Measurements from ENCODE around the gene HJURP. TPM values are rescaled to one million over a fixed set of nuclear protein-coding genes. Genes with fewer than 3 reads are reported as not detected.

The HJURP gene
- total RNA-seq, 1 donor from 2014 or later: 19.4 TPM

GRCh38 chr2:233793465-233794127, 60.7 kb downstream of the HJURP start:
- Mint-ChIP-seq H3K27me3 (ENCODE audit: low read depth) (peaks cover 16% of the 10 kb centered on the region), H3K27ac (no peak overlapping the region)

DNA sequence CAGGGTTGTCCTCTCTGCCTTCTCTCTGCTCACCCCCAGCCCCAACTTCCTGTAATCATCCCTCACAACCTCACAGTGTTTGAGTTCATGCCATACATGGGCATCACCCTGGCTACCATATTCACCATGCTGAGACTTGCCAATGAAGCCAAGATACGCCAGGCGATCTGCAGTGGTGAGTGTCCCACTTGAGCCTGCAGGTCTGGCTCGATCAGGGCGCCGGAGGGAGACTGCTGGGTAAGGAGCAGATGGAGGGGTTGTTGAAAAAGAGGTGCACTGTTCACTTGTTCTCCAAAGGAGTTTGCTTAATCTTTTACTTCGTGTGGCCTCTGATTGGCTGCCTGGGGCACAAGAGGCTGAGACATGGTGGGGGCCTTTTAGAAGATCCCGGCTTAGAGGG, 61.6 kb downstream of the HJURP start:
- Mint-ChIP-seq H3K27ac (no peak overlapping the region), H3K4me3 (no peak overlapping the region), H3K36me3 (no peaks in the 10 kb centered on the region), H3K4me1 (no peaks in the 10 kb centered on the region), H3K9me3 (no peaks in the 10 kb centered on the region), H3K27me3 (ENCODE audit: low read depth) (peaks cover 16% of the 10 kb centered on the region)
- no peak for DNase-seq (ENCODE audit: low spot score in 2 of 2, unreplicated experiment in 2 of 2)
- TF ChIP-seq, protein P1, sequence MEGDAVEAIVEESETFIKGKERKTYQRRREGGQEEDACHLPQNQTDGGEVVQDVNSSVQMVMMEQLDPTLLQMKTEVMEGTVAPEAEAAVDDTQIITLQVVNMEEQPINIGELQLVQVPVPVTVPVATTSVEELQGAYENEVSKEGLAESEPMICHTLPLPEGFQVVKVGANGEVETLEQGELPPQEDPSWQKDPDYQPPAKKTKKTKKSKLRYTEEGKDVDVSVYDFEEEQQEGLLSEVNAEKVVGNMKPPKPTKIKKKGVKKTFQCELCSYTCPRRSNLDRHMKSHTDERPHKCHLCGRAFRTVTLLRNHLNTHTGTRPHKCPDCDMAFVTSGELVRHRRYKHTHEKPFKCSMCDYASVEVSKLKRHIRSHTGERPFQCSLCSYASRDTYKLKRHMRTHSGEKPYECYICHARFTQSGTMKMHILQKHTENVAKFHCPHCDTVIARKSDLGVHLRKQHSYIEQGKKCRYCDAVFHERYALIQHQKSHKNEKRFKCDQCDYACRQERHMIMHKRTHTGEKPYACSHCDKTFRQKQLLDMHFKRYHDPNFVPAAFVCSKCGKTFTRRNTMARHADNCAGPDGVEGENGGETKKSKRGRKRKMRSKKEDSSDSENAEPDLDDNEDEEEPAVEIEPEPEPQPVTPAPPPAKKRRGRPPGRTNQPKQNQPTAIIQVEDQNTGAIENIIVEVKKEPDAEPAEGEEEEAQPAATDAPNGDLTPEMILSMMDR (IDR thresholded peaks at IDR 0.05; ENCODE audit: unreplicated experiment): no peak

More at GRCh38 chr2:233793465-233794127, 60.7 kb downstream of the HJURP start:
- TF ChIP-seq, protein P1 (IDR thresholded peaks at IDR 0.05; ENCODE audit: unreplicated experiment): no peak
- no peaks in the 10 kb centered on the region for H3K36me3 Mint-ChIP-seq
- H3K9me3 Mint-ChIP-seq: no peaks in the 10 kb centered on the region
- no peaks in the 10 kb centered on the region for H3K4me1 Mint-ChIP-seq
- no peak overlapping the region for H3K4me3 Mint-ChIP-seq
- DNase-seq (ENCODE audit: low spot score in 2 of 2, unreplicated experiment in 2 of 2): peak in 1 of 2 experiments; percentile 30

DNA sequence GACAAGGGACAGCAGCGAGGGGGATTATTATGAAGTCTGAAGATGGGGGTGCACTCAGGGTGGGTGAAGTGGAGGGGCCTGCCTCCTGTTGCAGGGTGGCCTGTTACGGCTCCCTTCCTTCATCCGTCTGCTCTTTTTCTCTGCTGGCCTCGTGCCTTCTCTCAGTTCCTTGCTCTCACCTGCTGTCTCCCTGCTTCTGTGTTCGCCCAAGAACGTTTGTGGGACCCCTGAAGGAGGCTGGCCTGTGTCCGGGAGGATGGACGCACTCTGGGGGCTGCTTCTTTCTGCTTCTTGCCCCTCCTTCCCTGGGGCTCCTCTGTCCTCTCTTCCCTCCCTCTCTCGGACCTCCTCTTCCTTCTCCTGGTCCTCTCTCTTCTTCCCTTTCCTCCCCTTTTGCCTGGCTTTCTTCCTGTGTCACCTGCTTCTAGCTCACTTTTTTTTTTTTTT, 62.4 kb downstream of the HJURP start:
- Mint-ChIP-seq H3K27ac (no peak overlapping the region), H3K27me3 (ENCODE audit: low read depth) (peaks cover 16% of the 10 kb centered on the region), H3K4me3 (no peak overlapping the region), H3K4me1 (no peaks in the 10 kb centered on the region), H3K36me3 (no peaks in the 10 kb centered on the region), H3K9me3 (no peaks in the 10 kb centered on the region)
- TF ChIP-seq, protein P1 (IDR thresholded peaks at IDR 0.05; ENCODE audit: unreplicated experiment): no peak
- peak in 1 of 2 experiments; percentile 36 for DNase-seq (ENCODE audit: low spot score in 2 of 2, unreplicated experiment in 2 of 2)

DNA sequence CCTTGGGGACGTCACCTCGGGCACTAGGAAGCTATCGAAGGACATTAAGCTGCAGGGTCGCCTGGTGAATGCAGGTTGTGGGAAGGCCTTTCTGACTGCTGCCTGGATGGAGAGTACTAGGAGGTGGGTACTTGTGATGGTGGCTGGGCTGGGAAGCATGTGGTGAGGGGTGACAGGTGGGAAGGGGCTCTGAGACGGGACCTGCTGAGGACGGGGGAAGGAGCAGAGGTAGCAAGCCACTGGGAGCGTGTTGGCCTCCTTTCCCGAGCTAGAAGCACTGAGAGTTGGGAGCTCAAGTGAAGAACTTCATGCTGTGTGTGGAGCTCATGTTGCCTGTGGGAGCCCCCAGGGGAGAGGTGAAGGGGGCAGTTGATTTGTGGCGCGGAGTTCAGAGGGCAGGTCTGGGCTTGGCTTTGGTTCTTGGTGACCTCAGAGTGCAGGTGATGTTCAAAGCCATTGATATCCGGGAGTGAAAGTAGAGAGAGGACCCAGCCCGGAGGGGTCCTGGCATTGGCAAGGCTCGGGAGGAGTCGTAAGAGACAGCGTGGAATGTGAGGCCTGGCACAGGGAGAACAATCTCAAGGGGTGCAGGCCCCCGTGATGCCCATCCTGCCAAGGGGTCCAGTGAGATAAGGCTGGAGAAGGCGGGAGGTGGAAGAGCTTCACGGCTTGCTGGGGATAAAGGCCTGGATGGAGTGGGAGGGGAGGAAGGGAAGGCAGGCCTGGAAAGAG, 63.0 kb downstream of the HJURP start:
- no peak overlapping the region for H3K27ac Mint-ChIP-seq
- H3K9me3 Mint-ChIP-seq: peaks cover 2% of the 10 kb centered on the region
- peaks cover 16% of the 10 kb centered on the region for H3K27me3 Mint-ChIP-seq (ENCODE audit: low read depth)
- H3K4me1 Mint-ChIP-seq: no peaks in the 10 kb centered on the region
- TF ChIP-seq, protein P1 (IDR thresholded peaks at IDR 0.05; ENCODE audit: unreplicated experiment): no peak
- no peak overlapping the region for H3K4me3 Mint-ChIP-seq
- H3K36me3 Mint-ChIP-seq: no peaks in the 10 kb centered on the region
- peak in 1 of 2 experiments; percentile 17 for DNase-seq (ENCODE audit: low spot score in 2 of 2, unreplicated experiment in 2 of 2)

DNA sequence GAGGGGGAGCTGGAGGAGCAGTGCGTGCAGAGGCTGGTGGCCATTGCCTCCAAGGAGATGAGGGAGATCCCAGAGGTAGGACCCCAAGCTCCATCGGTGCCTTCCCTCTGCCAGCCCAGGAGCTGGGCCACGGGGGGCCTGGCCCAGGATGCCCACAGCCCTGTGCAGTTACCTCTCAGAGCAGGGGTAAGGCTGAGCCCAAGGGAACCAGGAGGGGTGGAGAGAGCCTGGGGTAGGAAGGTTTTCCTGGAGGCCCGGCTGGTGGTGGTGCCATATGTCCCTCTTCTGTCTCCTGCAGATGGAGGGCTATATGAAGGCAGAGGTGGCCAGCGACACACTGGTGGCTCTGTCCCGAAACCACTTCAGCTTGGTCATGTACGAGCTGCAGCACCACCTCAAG, 64.8 kb downstream of the HJURP start:
- no peak overlapping the region for H3K27ac Mint-ChIP-seq
- DNase-seq (ENCODE audit: low spot score in 2 of 2, unreplicated experiment in 2 of 2): peak in 1 of 2 experiments; percentile 16
- H3K27me3 Mint-ChIP-seq (ENCODE audit: low read depth): peaks cover 16% of the 10 kb centered on the region
- H3K4me1 Mint-ChIP-seq: no peaks in the 10 kb centered on the region
- H3K4me3 Mint-ChIP-seq: no peak overlapping the region
- TF ChIP-seq, protein P1 (IDR thresholded peaks at IDR 0.05; ENCODE audit: unreplicated experiment): no peak
- H3K9me3 Mint-ChIP-seq: peaks cover 4% of the 10 kb centered on the region
- no peaks in the 10 kb centered on the region for H3K36me3 Mint-ChIP-seq

Other genes starting within 250 kb of the HJURP start
- gene UGT1A8, start 236.9 kb downstream of the HJURP start, total RNA-seq: not detected in 3 replicates
- gene UGT1A10, start 218.1 kb downstream of the HJURP start, total RNA-seq: not detected in 3 replicates
- gene UGT1A9, start 182.6 kb downstream of the HJURP start, total RNA-seq: not detected in 3 replicates
- not detected in 3 replicates for gene UGT1A7, start 172.6 kb downstream of the HJURP start, total RNA-seq
- not detected in 3 replicates for gene UGT1A6, start 161.6 kb downstream of the HJURP start, total RNA-seq
- gene UGT1A5, start 141.6 kb downstream of the HJURP start, total RNA-seq: not detected in 3 replicates
- not detected in 3 replicates for gene UGT1A4, start 135.8 kb downstream of the HJURP start, total RNA-seq
- not detected in 3 replicates for gene UGT1A3, start 125.5 kb downstream of the HJURP start, total RNA-seq
- not detected in 3 replicates for gene UGT1A1, start 94.3 kb downstream of the HJURP start, total RNA-seq
- gene MROH2A, start 76.2 kb downstream of the HJURP start, total RNA-seq: not detected in 3 replicates
- not detected in 3 replicates for gene TRPM8, start 62.8 kb upstream of the HJURP start, total RNA-seq
- not detected in 3 replicates for gene SPP2, start 196.2 kb upstream of the HJURP start, total RNA-seq